GM19043 (cell line): ENCODE results near the gene HS3ST6.
"Not testable (repeated sequence)": the region's sequence is repeated elsewhere in the genome, so short reads cannot be mapped to it uniquely, and the experiment has no call there.

Source experiments
- ATAC-seq: cut with Tn5 transposase; IDR thresholded peaks from one replicate; pipeline ENCODE4 v1.9.1; 2021; ENCODE audit warnings: low read depth; ENCODE audit not compliant: unreplicated experiment

HS3ST6 gene

GRCh38 chr16:1947369-1947670 is 29.1 kb upstream of the HS3ST6 start:
- ATAC-seq = no peak

GRCh38 chr16:1946495-1947368 is 28.5 kb upstream of the HS3ST6 start:
- no peak for ATAC-seq

- ATAC-seq = no peak
Observed at GRCh38 chr16:1945559-1946391, 27.6 kb upstream of the HS3ST6 start.

GRCh38 chr16:1944612-1945199 is 26.5 kb upstream of the HS3ST6 start:
- no peak for ATAC-seq

- ATAC-seq = peak; percentile 88
Observed at GRCh38 chr16:1942810-1943726, 24.9 kb upstream of the HS3ST6 start, which contains the start of gene MSRB1. MSRB1 (minus strand) TSS chr16:1943199; CDS start chr16:1943156, 43 bp downstream.

- ATAC-seq = no peak
Observed at GRCh38 chr16:1942047-1942809, 24.0 kb upstream of the HS3ST6 start.

GRCh38 chr16:1941162-1942046 is 23.2 kb upstream of the HS3ST6 start:
- ATAC-seq = no peak

- ATAC-seq = no peak
Observed at GRCh38 chr16:1940273-1941161, 22.3 kb upstream of the HS3ST6 start.

GRCh38 chr16:1939833-1940232 is 21.6 kb upstream of the HS3ST6 start:
- ATAC-seq = not testable (repeated sequence)

- no peak for ATAC-seq
Observed at GRCh38 chr16:1938910-1939309, 20.7 kb upstream of the HS3ST6 start.

- no peak for ATAC-seq
Observed at GRCh38 chr16:1938316-1938715, 20.1 kb upstream of the HS3ST6 start.

GRCh38 chr16:1936945-1937479 is 18.8 kb upstream of the HS3ST6 start:
- ATAC-seq = no peak

- ATAC-seq = no peak
Observed at GRCh38 chr16:1933097-1933661, 15.0 kb upstream of the HS3ST6 start.

GRCh38 chr16:1932050-1933028 is 14.1 kb upstream of the HS3ST6 start:
- ATAC-seq = no peak

- ATAC-seq = no peak
Observed at GRCh38 chr16:1930338-1930720, 12.1 kb upstream of the HS3ST6 start.
